Progenitor cell of endocrine pancreas (in vitro differentiated cells): Measurements from ENCODE around the gene GLB1L3. TPM values are rescaled to one million over a fixed set of nuclear protein-coding genes. Genes with fewer than 3 reads are reported as not detected.

Experiments used
- DNase-seq: peaks from one replicate; pipeline ENCODE4 v3.0.0; 2021; ENCODE audit warnings: low spot score; ENCODE audit not compliant: unreplicated experiment
- H3K27ac Mint-ChIP-seq: 2 replicates; pipeline ENCODE4 v1.8.0; 2021; ENCODE audit warnings: mild to moderate bottlenecking, moderate library complexity, mixed read lengths
- H3K27me3 Mint-ChIP-seq: 2 replicates; pipeline ENCODE4 v1.8.0; 2021; ENCODE audit warnings: mixed read lengths
- H3K36me3 Mint-ChIP-seq: 2 replicates; pipeline ENCODE4 v1.8.0; 2022; ENCODE audit warnings: mixed read lengths; ENCODE audit not compliant: insufficient read depth
- H3K4me1 Mint-ChIP-seq: 2 replicates; pipeline ENCODE4 v1.8.0; 2021; ENCODE audit warnings: low read depth, mixed read lengths
- H3K4me3 Mint-ChIP-seq: 2 replicates; pipeline ENCODE4 v1.8.0; 2021; ENCODE audit warnings: low read depth, mild to moderate bottlenecking, moderate library complexity, mixed read lengths
- H3K9me3 Mint-ChIP-seq: 2 replicates; pipeline ENCODE4 v1.8.0; 2021; ENCODE audit warnings: low read depth, mixed read lengths
- total RNA-seq: library from RNA; stranded (reverse); gene quantifications from 2 replicates; pipeline ENCODE4 v1.2.1, GENCODE V29; 2021
- TF ChIP-seq, protein P1 (sequence below): fragments of 200-600 bp; sonication (generic); IDR thresholded peaks from one replicate; pipeline ENCODE4 v1.5.0; 2021; ENCODE audit warnings: antibody characterized with exemption, mild to moderate bottlenecking; ENCODE audit not compliant: unreplicated experiment

The GLB1L3 gene
- total RNA-seq, 1 donor from 2014 or later = not detected

DNA sequence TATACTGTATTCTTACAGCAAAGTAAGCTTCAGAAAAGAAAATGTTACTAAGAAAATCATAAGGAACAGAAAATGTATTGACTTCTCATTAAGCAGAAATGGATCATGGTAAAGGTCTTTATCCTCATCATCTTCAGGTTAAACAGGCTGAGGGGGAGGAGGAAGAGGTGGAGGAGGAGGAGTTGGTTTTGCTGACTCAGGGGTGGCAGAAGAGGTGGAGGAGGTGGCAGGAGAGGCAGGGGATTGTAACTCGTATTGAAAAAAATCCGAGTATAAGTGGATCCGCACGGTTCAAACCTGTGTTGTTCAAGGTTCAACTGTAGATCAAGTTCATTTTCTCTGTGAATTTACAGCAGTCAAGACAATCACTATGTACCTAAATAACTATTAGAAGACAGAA, 13.0 kb downstream of the GLB1L3 start:
- H3K27me3 Mint-ChIP-seq = peaks cover 15% of the 10 kb centered on the region
- TF ChIP-seq, protein P1, sequence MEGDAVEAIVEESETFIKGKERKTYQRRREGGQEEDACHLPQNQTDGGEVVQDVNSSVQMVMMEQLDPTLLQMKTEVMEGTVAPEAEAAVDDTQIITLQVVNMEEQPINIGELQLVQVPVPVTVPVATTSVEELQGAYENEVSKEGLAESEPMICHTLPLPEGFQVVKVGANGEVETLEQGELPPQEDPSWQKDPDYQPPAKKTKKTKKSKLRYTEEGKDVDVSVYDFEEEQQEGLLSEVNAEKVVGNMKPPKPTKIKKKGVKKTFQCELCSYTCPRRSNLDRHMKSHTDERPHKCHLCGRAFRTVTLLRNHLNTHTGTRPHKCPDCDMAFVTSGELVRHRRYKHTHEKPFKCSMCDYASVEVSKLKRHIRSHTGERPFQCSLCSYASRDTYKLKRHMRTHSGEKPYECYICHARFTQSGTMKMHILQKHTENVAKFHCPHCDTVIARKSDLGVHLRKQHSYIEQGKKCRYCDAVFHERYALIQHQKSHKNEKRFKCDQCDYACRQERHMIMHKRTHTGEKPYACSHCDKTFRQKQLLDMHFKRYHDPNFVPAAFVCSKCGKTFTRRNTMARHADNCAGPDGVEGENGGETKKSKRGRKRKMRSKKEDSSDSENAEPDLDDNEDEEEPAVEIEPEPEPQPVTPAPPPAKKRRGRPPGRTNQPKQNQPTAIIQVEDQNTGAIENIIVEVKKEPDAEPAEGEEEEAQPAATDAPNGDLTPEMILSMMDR = no peak
- H3K36me3 Mint-ChIP-seq = no peaks in the 10 kb centered on the region
- no peak for DNase-seq
- no peak overlapping the region for H3K27ac Mint-ChIP-seq
- H3K4me1 Mint-ChIP-seq = no peaks in the 10 kb centered on the region
- no peak overlapping the region for H3K4me3 Mint-ChIP-seq
- H3K9me3 Mint-ChIP-seq = no peaks in the 10 kb centered on the region

DNA sequence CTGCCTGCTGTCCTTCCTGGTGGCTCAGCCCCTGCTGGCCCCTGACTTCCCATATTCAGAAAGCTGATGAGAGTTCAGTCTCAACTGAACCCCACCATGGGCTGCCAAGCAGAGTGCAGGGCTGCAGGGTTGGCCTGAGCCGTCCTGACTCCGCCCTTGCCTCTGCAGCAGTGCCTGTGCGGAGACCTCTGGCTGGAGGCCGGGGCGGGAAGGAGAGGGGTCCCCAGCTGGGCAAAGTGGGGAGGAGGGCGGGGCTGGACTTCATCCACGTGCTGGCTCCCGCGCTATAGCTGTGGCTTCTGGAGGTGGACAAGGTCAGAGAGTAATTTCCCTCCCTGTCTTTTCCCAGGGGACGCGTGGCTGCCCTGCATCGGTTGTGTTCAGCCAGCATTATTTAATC, 13.6 kb downstream of the GLB1L3 start:
- H3K27me3 Mint-ChIP-seq = peaks cover 19% of the 10 kb centered on the region
- H3K4me3 Mint-ChIP-seq = no peak overlapping the region
- H3K9me3 Mint-ChIP-seq = no peaks in the 10 kb centered on the region
- no peak for DNase-seq
- H3K36me3 Mint-ChIP-seq = no peaks in the 10 kb centered on the region
- H3K4me1 Mint-ChIP-seq = no peaks in the 10 kb centered on the region
- H3K27ac Mint-ChIP-seq = no peak overlapping the region
- TF ChIP-seq, protein P1 = no peak

DNA sequence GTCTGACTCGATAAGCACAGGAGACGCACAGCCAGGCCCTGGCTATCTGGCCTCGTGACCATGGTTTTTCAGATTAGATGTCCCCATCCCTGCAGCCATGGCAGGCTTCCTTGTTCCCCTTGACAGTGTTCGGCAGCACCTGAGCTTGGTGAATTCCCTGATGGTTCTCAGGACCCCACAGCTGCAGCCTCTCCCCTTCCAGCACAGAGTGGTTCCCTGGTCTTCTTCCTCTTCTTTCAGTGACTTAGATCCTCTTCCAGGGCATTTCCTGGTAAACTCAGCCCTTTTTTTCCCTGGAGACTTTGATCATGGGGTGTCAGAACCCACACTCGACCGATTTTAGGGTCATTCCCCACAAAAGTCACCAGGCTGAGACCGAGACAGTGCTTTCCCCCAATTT, 14.5 kb downstream of the GLB1L3 start:
- no peaks in the 10 kb centered on the region for H3K9me3 Mint-ChIP-seq
- no peak overlapping the region for H3K4me3 Mint-ChIP-seq
- no peak for DNase-seq
- H3K27me3 Mint-ChIP-seq = peaks cover 19% of the 10 kb centered on the region
- H3K4me1 Mint-ChIP-seq = no peaks in the 10 kb centered on the region
- TF ChIP-seq, protein P1 = no peak
- H3K27ac Mint-ChIP-seq = no peak overlapping the region
- H3K36me3 Mint-ChIP-seq = no peaks in the 10 kb centered on the region

DNA sequence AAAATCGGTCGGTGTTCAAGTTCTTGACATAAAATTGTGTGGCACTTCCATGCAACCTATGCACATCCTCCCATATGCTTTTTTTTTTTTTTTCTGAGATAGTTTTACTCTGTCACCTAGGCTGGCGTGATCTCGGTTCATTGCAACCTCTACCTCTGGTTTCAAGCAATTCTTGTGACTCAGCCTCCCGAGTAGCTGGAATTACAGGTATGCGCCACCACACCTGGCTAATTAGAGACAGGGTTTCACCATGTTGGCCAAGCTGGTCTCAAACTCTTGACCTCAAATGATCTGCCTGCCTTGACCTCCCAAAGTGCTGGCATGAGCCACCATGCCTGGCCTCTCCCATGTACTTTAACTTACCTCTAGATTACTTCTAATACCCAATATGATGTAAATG, 15.0 kb downstream of the GLB1L3 start:
- no peaks in the 10 kb centered on the region for H3K36me3 Mint-ChIP-seq
- TF ChIP-seq, protein P1 = no peak
- H3K9me3 Mint-ChIP-seq = no peaks in the 10 kb centered on the region
- no peak overlapping the region for H3K4me3 Mint-ChIP-seq
- DNase-seq = no peak
- H3K4me1 Mint-ChIP-seq = no peaks in the 10 kb centered on the region
- peaks cover 19% of the 10 kb centered on the region for H3K27me3 Mint-ChIP-seq
- H3K27ac Mint-ChIP-seq = no peak overlapping the region

DNA sequence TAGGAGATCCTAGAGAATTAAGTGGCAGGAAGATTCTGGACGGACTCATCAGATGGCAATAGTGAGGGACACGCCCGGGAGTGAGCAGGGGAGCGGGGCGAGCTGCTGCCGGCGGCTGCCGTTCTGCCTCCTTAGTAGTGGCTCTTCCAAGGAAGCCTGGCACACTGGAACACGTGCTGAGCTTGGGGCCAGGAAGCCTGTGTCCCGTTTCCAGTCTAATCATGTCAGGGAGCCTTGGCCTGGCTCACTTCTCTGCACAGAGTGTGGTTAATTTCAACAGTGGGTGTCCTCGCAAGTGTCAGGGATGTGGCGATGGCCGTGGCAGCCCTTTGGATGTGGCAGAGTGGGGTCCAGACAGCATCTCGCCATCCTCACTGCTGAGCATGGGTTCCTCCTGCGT, 16.5 kb downstream of the GLB1L3 start:
- H3K27ac Mint-ChIP-seq = no peak overlapping the region
- H3K9me3 Mint-ChIP-seq = no peaks in the 10 kb centered on the region
- no peak overlapping the region for H3K4me3 Mint-ChIP-seq
- DNase-seq = no peak
- peaks cover 19% of the 10 kb centered on the region for H3K27me3 Mint-ChIP-seq
- TF ChIP-seq, protein P1 = no peak
- no peaks in the 10 kb centered on the region for H3K4me1 Mint-ChIP-seq
- H3K36me3 Mint-ChIP-seq = no peaks in the 10 kb centered on the region
